Smooth muscle cell (in vitro differentiated cells): ENCODE measurements around the gene BCL2L1. TPM values are rescaled to one million over a fixed set of nuclear protein-coding genes. Genes with fewer than 3 reads are reported as not detected.
"Not testable (repeated sequence)": the region's sequence is repeated elsewhere in the genome, so short reads cannot be mapped to it uniquely, and the experiment has no call there.

ENCODE experiments used
- DNase-seq: peaks from one replicate; lab custom pipeline; 2025; ENCODE audit not compliant: unreplicated experiment; lab: John Stamatoyannopoulos, UW
- H2AFZ ChIP-seq: fragments of 200-600 bp; sonication (generic); 2 replicates; pipeline ENCODE4 v1.6.0; 2016; ENCODE audit warnings: antibody characterized with exemption, low read depth, mild to moderate bottlenecking
- H3F3A ChIP-seq: fragments of 200-600 bp; sonication (generic); 2 replicates; pipeline ENCODE4 v1.6.0; 2017; ENCODE audit warnings: antibody characterized with exemption, low read depth
- H3K27ac ChIP-seq: fragments of 200-600 bp; sonication (generic); 2 replicates; pipeline ENCODE4 v1.5.1; 2016; ENCODE audit warnings: low read depth, mild to moderate bottlenecking
- H3K27me3 ChIP-seq: fragments of 200-600 bp; sonication (generic); 2 replicates; pipeline ENCODE4 v1.6.1; 2016; ENCODE audit warnings: low read depth, mild to moderate bottlenecking
- H3K36me3 ChIP-seq: fragments of 200-600 bp; sonication (generic); 2 replicates; pipeline ENCODE4 v1.5.1; 2016; ENCODE audit warnings: low read depth
- H3K4me1 ChIP-seq: fragments of 200-600 bp; sonication (generic); 2 replicates; pipeline ENCODE4 v1.5.1; 2016; ENCODE audit warnings: low read depth
- H3K4me2 ChIP-seq: fragments of 200-600 bp; sonication (generic); 2 replicates; pipeline ENCODE4 v1.6.0; 2016; ENCODE audit warnings: mild to moderate bottlenecking
- H3K4me3 ChIP-seq: fragments of 200-600 bp; sonication (generic); 2 replicates; pipeline ENCODE4 v1.5.1; 2016; ENCODE audit warnings: mild to moderate bottlenecking
- H3K79me2 ChIP-seq: fragments of 200-600 bp; sonication (generic); 2 replicates; pipeline ENCODE4 v1.6.0; 2016; ENCODE audit warnings: low read depth, mild to moderate bottlenecking
- H3K9ac ChIP-seq: fragments of 200-600 bp; sonication (generic); 2 replicates; pipeline ENCODE4 v1.6.0; 2016; ENCODE audit warnings: low read depth
- H3K9me3 ChIP-seq: fragments of 200-600 bp; sonication (generic); replicated peaks from 2 replicates; pipeline ENCODE4 v1.5.1; 2016; ENCODE audit warnings: low read depth
- H4K20me1 ChIP-seq: fragments of 200-600 bp; sonication (generic); 2 replicates; pipeline ENCODE4 v1.6.0; 2016; ENCODE audit warnings: low read depth
- CTCF ChIP-seq: fragments of 200-600 bp; sonication (generic); IDR thresholded peaks from 2 replicates; pipeline ENCODE4 v1.5.1; 2017; ENCODE audit warnings: borderline replicate concordance, mild to moderate bottlenecking, antibody characterized with exemption; ENCODE audit not compliant: insufficient read depth, poor library complexity, severe bottlenecking
- WGBS: methylation state at CpG from one replicate; pipeline ENCODE4 v1.1.7; 2016; ENCODE audit warnings: low lambda C conversion rate; 5-methylcytosine and 5-hydroxymethylcytosine counted together
- polyA plus RNA-seq: library from polyadenylated mRNA; unstranded; fragments of >200 nt; fragmentation: Nextera tagmentation; extraction: Ambion mirVana; gene quantifications from 2 replicates; pipeline ENCODE4 v1.2.1, GENCODE V29; 2016
- total RNA-seq: library from RNA; depleted of rRNA; stranded (reverse); fragments of >200 nt; gene quantifications from 2 replicates; pipeline ENCODE4 v1.2.3, GENCODE V29; 2014

Gene BCL2L1
- total and polyA plus RNA-seq, 2 experiments from 2014 or later = 24.8 to 47.0 TPM

- H3K79me2 ChIP-seq = peaks cover 93% of the 10 kb centered on the region
- no peaks in the 10 kb centered on the region for H3K27me3 ChIP-seq
- H2AFZ ChIP-seq = no peak overlapping the region
- no peaks in the 10 kb centered on the region for H3K36me3 ChIP-seq
- no peak overlapping the region for H3K4me3 ChIP-seq
- H3K4me2 ChIP-seq = no peak overlapping the region
- H3F3A ChIP-seq = no peaks in the 10 kb centered on the region
- no peaks in the 10 kb centered on the region for H3K9me3 ChIP-seq
- no peak overlapping the region for H3K9ac ChIP-seq
- DNase-seq = no peak
- 77% methylated on average over 1 of the region's 1 CpG for WGBS
- no peaks in the 10 kb centered on the region for H3K4me1 ChIP-seq
- no peaks in the 10 kb centered on the region for H4K20me1 ChIP-seq
- TF ChIP-seq CTCF = no peak
- H3K27ac ChIP-seq = no peak overlapping the region
These were observed 28.5 kb upstream of the BCL2L1 start for GRCh38 chr20:31751126-31751525.

GRCh38 chr20:31749223-31749622, 26.6 kb upstream of the BCL2L1 start:
- WGBS = 97% methylated on average over 8 of the region's 8 CpGs
- no peak overlapping the region for H3K9ac ChIP-seq
- H3F3A ChIP-seq = no peaks in the 10 kb centered on the region
- no peak overlapping the region for H3K27ac ChIP-seq
- H3K79me2 ChIP-seq = peaks cover 93% of the 10 kb centered on the region
- H3K27me3 ChIP-seq = no peaks in the 10 kb centered on the region
- no peak overlapping the region for H3K4me3 ChIP-seq
- no peaks in the 10 kb centered on the region for H4K20me1 ChIP-seq
- H2AFZ ChIP-seq = no peak overlapping the region
- no peaks in the 10 kb centered on the region for H3K36me3 ChIP-seq
- no peaks in the 10 kb centered on the region for H3K4me1 ChIP-seq
- H3K4me2 ChIP-seq = no peak overlapping the region
- no peak for TF ChIP-seq CTCF
- DNase-seq = no peak
- no peaks in the 10 kb centered on the region for H3K9me3 ChIP-seq

- no peak for TF ChIP-seq CTCF
- no peaks in the 10 kb centered on the region for H3K27me3 ChIP-seq
- H3F3A ChIP-seq = no peaks in the 10 kb centered on the region
- no peaks in the 10 kb centered on the region for H4K20me1 ChIP-seq
- no peak overlapping the region for H3K9ac ChIP-seq
- WGBS = 88% methylated on average over 5 of the region's 5 CpGs
- H3K9me3 ChIP-seq = no peaks in the 10 kb centered on the region
- no peaks in the 10 kb centered on the region for H3K36me3 ChIP-seq
- no peak overlapping the region for H3K4me3 ChIP-seq
- no peak overlapping the region for H2AFZ ChIP-seq
- no peaks in the 10 kb centered on the region for H3K4me1 ChIP-seq
- no peak for DNase-seq
- H3K4me2 ChIP-seq = no peak overlapping the region
- H3K79me2 ChIP-seq = peaks cover 90% of the 10 kb centered on the region
- no peak overlapping the region for H3K27ac ChIP-seq
These were observed 25.0 kb upstream of the BCL2L1 start for GRCh38 chr20:31747640-31748039.

- 94% methylated on average over 14 of the region's 14 CpGs for WGBS
- not testable (repeated sequence) for H3K9me3 ChIP-seq, H3K4me1 ChIP-seq, H2AFZ ChIP-seq, H3K27me3 ChIP-seq, H4K20me1 ChIP-seq, DNase-seq, H3K27ac ChIP-seq, H3K4me3 ChIP-seq, H3K36me3 ChIP-seq, H3F3A ChIP-seq, H3K9ac ChIP-seq, H3K4me2 ChIP-seq
- peaks cover 90% of the 10 kb centered on the region for H3K79me2 ChIP-seq
These were observed 24.4 kb upstream of the BCL2L1 start for GRCh38 chr20:31747028-31747427.
